ENCODE results near the gene CKMT1B. TPM values are rescaled to one million over a fixed set of nuclear protein-coding genes. Genes with fewer than 3 reads are reported as not detected.
"Not testable (repeated sequence)": the region's sequence is repeated elsewhere in the genome, so short reads cannot be mapped to it uniquely, and the experiment has no call there.

Gene CKMT1B
- total RNA-seq, 6 donors from 2014 or later, result 0.30 to 10.0 (median 2.3) TPM

DNA sequence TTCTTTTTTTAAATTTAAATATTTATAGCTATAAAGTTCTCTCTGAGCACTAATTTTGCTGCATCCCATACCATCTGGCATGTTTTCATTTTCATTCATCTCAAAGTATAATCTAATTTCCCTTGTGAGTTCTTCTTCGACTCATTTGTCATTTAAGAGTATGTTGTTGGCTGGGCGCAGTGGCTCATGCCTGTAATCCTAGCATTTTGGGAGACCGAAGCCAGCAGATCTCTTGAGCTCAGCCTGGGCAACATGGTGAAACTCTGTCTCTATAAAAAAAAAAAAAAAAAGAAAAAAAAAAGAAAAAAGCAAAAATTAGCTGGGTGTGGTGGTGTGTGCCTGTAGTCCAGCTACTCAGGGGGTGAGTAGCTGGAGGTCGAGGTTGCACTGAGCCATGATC, 41.6 kb upstream of the CKMT1B start:
- Histone ChIP-seq H3K27me3 (no peaks in the 10 kb centered on the region), H3K4me3 (no peak overlapping the region), H3K9me3 (peaks cover 0 to 5% (median 0%) of the 10 kb centered on the region in 4 donors), H3K27ac (no peak overlapping the region), H3K36me3 (peaks cover 0 to 22% (median 0%) of the 10 kb centered on the region in 4 donors), H3K4me1 (no peaks in the 10 kb centered on the region)
- ATAC-seq (ENCODE audit: low FRiP score in 2 of 2), result no peak
- no peak for DNase-seq
- WGBS, 2 donors, result 92 to 98% methylated on average over 4 of the region's 4 CpGs
- TF ChIP-seq, protein P1, sequence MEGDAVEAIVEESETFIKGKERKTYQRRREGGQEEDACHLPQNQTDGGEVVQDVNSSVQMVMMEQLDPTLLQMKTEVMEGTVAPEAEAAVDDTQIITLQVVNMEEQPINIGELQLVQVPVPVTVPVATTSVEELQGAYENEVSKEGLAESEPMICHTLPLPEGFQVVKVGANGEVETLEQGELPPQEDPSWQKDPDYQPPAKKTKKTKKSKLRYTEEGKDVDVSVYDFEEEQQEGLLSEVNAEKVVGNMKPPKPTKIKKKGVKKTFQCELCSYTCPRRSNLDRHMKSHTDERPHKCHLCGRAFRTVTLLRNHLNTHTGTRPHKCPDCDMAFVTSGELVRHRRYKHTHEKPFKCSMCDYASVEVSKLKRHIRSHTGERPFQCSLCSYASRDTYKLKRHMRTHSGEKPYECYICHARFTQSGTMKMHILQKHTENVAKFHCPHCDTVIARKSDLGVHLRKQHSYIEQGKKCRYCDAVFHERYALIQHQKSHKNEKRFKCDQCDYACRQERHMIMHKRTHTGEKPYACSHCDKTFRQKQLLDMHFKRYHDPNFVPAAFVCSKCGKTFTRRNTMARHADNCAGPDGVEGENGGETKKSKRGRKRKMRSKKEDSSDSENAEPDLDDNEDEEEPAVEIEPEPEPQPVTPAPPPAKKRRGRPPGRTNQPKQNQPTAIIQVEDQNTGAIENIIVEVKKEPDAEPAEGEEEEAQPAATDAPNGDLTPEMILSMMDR (IDR thresholded peaks at IDR 0.05), result no peak
- TF ChIP-seq POLR2AphosphoS5 (IDR thresholded peaks at IDR 0.05) (no peak), POLR2A (IDR thresholded peaks at IDR 0.05) (no peak), EP300 (IDR thresholded peaks at IDR 0.05) (no peak)

DNA sequence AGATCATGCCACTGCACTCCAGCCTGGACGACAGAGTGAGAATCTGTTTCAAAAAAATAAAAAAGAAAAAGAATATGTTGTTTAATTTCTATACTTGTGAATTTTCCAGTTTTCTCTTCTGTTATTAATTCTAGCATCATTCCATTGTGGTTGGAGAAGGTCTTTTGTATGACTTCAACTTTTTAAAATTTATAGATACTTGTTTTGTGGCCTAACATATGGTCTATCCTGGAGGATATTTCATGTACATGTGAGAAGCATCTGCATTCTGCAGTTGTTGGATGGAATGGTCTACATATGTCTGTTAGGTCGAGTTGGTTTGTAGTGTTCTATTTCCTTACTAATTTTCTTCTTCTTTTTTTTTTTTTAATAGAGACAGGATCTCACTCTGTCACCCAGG, 40.8 kb upstream of the CKMT1B start:
- Histone ChIP-seq H3K27ac (no peak overlapping the region), H3K27me3 (no peaks in the 10 kb centered on the region), H3K4me1 (no peaks in the 10 kb centered on the region), H3K9me3 (no peaks in the 10 kb centered on the region), H3K4me3 (no peak overlapping the region), H3K36me3 (peaks cover 0 to 24% (median 0%) of the 10 kb centered on the region in 4 donors)
- DNase-seq, result no peak
- no peak for ATAC-seq (ENCODE audit: low FRiP score in 2 of 2)
- no peak for TF ChIP-seq EP300 (IDR thresholded peaks at IDR 0.05)
- TF ChIP-seq, protein P1 (IDR thresholded peaks at IDR 0.05), result no peak
- no peak for TF ChIP-seq POLR2A (IDR thresholded peaks at IDR 0.05)
- no peak for TF ChIP-seq POLR2AphosphoS5 (IDR thresholded peaks at IDR 0.05)
- 79% methylated on average over 2 of the region's 2 CpGs for WGBS, 2 donors

DNA sequence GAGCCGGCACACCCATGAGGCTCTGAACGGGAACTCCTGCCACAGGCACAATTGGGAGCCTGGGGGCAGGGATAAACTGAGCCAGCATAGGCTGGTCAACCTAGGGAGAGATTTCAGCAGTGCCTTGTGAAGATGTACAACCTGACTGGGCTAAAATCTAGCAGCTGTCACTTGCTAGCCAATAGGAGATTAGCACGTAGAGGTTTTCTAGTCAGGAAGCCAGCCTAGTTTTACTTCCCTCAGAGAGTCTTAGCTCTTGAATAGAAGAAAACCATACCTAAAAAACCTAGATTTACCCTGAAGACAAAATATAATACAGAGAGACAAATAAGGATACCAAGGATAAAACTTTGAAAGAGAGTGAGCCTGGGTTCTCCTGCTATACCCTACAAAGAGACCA, 31.1 kb upstream of the CKMT1B start:
- not testable (repeated sequence) for H3K9me3 ChIP-seq; H3K36me3 ChIP-seq; H3K27ac ChIP-seq; H3K27me3 ChIP-seq; H3K4me3 ChIP-seq; DNase-seq; ATAC-seq (ENCODE audit: low FRiP score in 2 of 2); H3K4me1 ChIP-seq
- WGBS, 2 donors, result no CpG with 5 or more reads among the region's 3 CpGs

DNA sequence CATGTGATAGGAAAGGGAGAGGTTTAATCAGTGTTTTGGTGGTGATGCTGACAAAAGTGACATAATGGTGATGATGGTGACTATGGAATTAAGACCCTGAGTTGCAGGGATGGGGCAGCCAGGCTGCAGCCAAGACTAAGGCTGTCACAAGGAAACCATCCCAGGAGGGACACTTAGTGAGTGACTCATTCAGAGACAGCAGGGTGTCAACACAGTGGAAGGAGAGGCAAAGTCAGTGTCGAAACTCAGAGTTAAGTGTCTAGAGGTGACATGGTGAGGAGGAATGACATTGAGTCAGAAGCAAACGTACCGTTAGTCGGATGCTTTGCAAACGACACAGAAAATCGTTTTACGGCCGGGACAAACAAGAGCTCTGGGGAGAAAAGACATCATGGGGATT, 30.0 kb upstream of the CKMT1B start:
- ATAC-seq (ENCODE audit: low FRiP score in 2 of 2), result not testable (repeated sequence)

DNA sequence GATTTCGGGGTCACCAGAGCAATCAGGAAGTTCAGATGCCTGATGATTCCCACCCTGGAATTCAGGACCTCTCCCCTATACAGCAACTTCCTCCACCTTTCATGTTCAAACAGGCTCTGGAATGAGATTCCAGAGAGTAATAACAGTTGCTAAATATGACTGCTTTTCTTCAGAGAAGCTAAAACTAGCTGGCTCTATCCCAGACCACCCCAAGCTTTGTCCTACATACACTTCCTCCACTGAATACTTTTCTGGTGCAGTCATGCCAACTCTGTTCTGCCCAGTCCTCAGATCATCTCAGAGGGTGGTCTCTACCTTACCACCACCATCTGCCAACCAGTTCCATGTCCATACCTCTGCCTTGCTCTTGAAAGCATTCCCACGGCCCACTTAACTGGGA, 27.2 kb upstream of the CKMT1B start:
- H3K4me1 ChIP-seq; DNase-seq; ATAC-seq (ENCODE audit: low FRiP score in 2 of 2); H3K27me3 ChIP-seq; H3K9me3 ChIP-seq; H3K4me3 ChIP-seq; H3K27ac ChIP-seq; H3K36me3 ChIP-seq: not testable (repeated sequence)
- no CpG with 5 or more reads among the region's 2 CpGs for WGBS, 2 donors

More for the DNA sequence above, 30.0 kb upstream of the CKMT1B start:
- not testable (repeated sequence) for H3K4me3 ChIP-seq, H3K9me3 ChIP-seq, DNase-seq, H3K27ac ChIP-seq, H3K27me3 ChIP-seq, H3K4me1 ChIP-seq, H3K36me3 ChIP-seq
- WGBS, 2 donors, result no CpG with 5 or more reads among the region's 8 CpGs

DNA sequence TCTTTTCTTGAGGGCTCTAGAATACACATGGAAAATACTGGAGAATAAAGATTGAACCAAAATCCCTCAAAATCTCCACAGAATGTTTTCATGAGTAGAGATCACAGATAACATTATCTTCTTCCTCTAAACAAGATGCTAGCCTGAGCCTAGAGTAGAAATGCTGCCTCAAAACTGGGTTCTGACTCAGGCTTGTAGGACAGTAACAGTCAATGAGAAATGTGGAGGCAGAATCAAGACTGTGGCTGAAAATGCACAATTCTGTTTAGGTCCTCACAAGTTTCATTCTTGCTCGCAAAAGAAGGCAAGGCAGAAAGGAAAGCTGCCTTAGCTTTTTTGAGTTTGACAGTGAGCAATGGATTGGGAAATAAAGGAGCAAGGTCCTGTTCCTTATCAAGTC, 19.2 kb upstream of the CKMT1B start:
- not testable (repeated sequence) for H3K9me3 ChIP-seq; H3K4me3 ChIP-seq; DNase-seq; H3K27ac ChIP-seq; H3K27me3 ChIP-seq; H3K4me1 ChIP-seq; H3K36me3 ChIP-seq; ATAC-seq (ENCODE audit: low FRiP score in 2 of 2)
- WGBS, 2 donors, result no CpG with 5 or more reads among the region's 1 CpG

DNA sequence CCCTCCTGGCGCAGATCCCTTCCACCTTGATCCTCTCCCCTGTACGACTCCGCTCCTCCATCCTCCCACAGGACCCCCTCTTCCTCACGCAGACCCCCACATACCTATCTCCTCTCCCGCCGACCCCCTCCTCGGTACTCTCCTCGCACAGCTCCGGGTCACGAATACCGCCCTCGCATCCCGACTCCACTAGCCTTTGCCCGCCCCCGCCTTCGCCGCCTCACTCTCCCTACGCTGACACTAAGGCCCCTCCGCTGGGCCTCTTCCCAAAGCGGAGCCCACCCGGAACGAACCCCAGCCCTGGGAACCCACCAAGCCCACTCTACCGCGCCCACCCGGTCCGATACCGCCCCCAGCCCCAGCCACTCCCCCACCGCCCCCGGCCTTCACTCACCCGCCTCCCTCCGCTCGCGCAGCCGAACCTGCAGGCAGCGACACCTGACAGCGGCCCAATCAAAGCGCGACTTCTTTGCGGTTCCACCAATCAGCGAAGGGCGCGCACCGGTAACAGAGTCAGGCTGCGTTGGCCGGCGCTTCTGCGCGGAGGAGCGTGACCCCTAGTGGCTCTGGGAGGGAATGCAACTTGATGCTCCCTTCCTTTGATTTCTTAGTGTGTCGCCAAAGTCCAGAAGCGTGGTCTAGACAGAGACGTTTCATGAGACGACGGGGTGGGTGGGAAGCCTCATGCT, 3.9 kb upstream of the CKMT1B start, which contains the start of gene PPIP5K1:
TSS of gene PPIP5K1 (minus strand) at position 431 of the 689 bp plus-strand sequence. CDS start 5,704 bp downstream, outside the sequence.
- H3K27me3 ChIP-seq, H3K27ac ChIP-seq, DNase-seq, H3K36me3 ChIP-seq, H3K4me1 ChIP-seq, H3K9me3 ChIP-seq, H3K4me3 ChIP-seq: not testable (repeated sequence)
- peak; percentile 97 to 99 for ATAC-seq (ENCODE audit: low FRiP score in 2 of 2)
- no CpG with 5 or more reads among the region's 54 CpGs for WGBS, 2 donors

DNA sequence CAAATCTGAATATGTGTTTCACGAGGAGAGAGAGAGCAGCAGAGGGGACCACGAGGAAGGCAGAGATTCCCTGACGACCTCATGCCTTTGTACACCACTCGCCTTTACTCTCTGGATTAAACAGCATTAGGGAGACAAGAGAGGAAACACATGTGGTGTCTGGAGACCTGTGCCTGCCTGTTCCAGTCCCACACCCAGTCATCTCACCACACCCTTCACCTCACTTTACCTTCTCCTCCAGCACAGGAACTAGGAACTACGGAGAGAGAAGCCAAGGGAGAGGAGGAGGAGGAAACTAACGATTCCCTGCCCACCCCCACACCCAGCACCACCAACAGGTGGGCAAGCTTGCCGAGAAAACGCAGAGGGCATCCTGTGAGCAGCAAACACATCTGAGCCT, 986 bp upstream of the CKMT1B start:
- not testable (repeated sequence) for DNase-seq; H3K36me3 ChIP-seq; H3K9me3 ChIP-seq; ATAC-seq (ENCODE audit: low FRiP score in 2 of 2); H3K27me3 ChIP-seq; H3K27ac ChIP-seq; H3K4me3 ChIP-seq; H3K4me1 ChIP-seq
- WGBS, 2 donors, result 10% methylated on average over 4 of the region's 8 CpGs

DNA sequence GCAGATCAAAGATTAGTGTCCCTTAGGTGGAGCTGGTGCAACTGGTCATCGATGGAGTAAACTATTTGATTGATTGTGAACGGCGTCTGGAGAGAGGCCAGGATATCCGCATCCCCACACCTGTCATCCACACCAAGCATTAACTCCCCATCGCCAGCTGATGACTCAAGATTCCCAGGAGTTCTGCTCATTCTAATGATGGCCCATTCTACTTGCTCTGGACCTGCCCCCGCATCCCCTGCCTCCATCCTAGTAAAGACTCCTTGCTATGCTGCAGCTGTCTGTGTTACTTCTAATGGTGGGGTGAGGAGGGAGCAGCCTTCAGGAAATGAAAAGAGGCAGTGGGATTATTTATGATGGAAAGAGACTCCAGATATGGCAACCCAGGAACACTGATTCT, 5.3 kb downstream of the CKMT1B start:
- 88 to 89% methylated on average over 5 to 6 of the region's 6 CpGs for WGBS, 2 donors
- not testable (repeated sequence) for H3K36me3 ChIP-seq; H3K4me3 ChIP-seq; DNase-seq; H3K27ac ChIP-seq; ATAC-seq (ENCODE audit: low FRiP score in 2 of 2); H3K9me3 ChIP-seq; H3K27me3 ChIP-seq; H3K4me1 ChIP-seq

DNA sequence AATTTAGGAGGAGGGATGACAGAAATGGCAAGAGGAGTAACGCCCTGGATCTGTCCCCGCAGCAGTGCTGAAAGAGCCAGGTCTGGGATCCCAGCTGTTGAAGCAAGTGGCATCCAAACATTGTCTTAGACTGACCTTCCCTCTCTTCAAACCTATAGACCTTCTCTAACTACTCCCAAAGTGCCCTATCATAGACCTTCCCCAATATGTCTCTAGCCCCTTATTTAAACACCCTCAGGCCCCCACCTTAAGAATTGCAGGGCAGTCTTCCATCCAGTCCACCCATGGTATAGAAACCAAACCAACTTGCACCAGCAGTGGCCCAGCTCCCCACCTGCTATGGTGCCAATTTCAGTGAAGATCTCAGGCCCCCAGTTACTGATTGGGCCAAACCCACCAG, 6.4 kb downstream of the CKMT1B start:
- not testable (repeated sequence) for H3K9me3 ChIP-seq; H3K27ac ChIP-seq; ATAC-seq (ENCODE audit: low FRiP score in 2 of 2); DNase-seq; H3K27me3 ChIP-seq; H3K4me1 ChIP-seq; H3K36me3 ChIP-seq; H3K4me3 ChIP-seq
- WGBS, 2 donors, result no CpG with 5 or more reads among the region's 2 CpGs

DNA sequence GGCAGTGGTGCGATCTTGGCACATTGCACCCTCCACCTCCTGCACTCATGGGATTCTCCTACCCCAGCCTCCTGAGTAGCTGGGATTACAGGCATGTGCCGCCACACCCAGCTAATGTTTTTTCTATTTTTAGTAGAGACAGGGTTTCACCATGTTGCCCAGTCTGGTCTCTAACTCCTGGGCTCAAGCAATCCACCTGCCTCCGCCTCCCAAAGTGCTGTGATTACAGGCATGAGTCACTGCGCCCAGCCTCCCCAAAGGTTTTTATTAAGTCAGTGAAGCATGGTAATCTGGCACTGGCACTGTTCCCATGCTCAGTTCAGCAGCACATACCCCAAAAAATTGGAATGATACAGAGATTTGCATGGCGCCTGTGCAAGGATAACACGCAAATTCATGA, 8.4 kb downstream of the CKMT1B start:
- ATAC-seq (ENCODE audit: low FRiP score in 2 of 2); H3K36me3 ChIP-seq; H3K4me3 ChIP-seq; H3K27me3 ChIP-seq; H3K27ac ChIP-seq; H3K4me1 ChIP-seq; H3K9me3 ChIP-seq; DNase-seq: not testable (repeated sequence)
- 88 to 92% methylated on average over 6 of the region's 6 CpGs for WGBS, 2 donors
